ENCODE measurements around the gene ZNF738. TPM values are rescaled to one million over a fixed set of nuclear protein-coding genes. Genes with fewer than 3 reads are reported as not detected.
A peak's percentile ranks its signal among the peaks of the same experiment; 100 is the strongest.

Gene ZNF738
- total RNA-seq, 4 donors from 2014 or later: 3.1 to 8.6 (median 6.2) TPM

GRCh38 chr19:21383980-21384582, 25.3 kb downstream of the ZNF738 start:
- Histone ChIP-seq H3K4me1 (no peaks in the 10 kb centered on the region), H3K9me3 (no peaks in the 10 kb centered on the region), H3K36me3 (no peaks in the 10 kb centered on the region), H3K4me3 (replicated peaks in 1 of 3) (no peak overlapping the region), H3K27ac (no peak overlapping the region), H3K27me3 (no peaks in the 10 kb centered on the region)
- no peak for DNase-seq
- intact Hi-C loops (cut with DNase I): no loop called here
- WGBS, 2 donors: 93 to 95% methylated on average over 4 of the region's 4 CpGs
- TF ChIP-seq CTCF (IDR thresholded peaks at IDR 0.05) (no peak), POLR2A (IDR thresholded peaks at IDR 0.05) (no peak)

GRCh38 chr19:21396121-21396520, 37.3 kb downstream of the ZNF738 start:
- intact Hi-C loops (cut with DNase I): no loop called here
- Histone ChIP-seq H3K36me3 (no peaks in the 10 kb centered on the region), H3K4me1 (peaks cover 30 to 31% of the 10 kb centered on the region in 2 donors), H3K27ac (no peak overlapping the region), H3K4me3 (replicated peaks in 1 of 3) (no peak overlapping the region), H3K27me3 (no peaks in the 10 kb centered on the region), H3K9me3 (no peaks in the 10 kb centered on the region)
- no peak for TF ChIP-seq CTCF (IDR thresholded peaks at IDR 0.05)
- TF ChIP-seq POLR2A (IDR thresholded peaks at IDR 0.05): no peak
- WGBS, 2 donors: 92% methylated on average over 10 of the region's 10 CpGs
- no peak for DNase-seq

GRCh38 chr19:21396893-21397572, 38.2 kb downstream of the ZNF738 start, which contains the start of gene ZNF493:
Gene ZNF493 (plus strand): TSS chr19:21397133. CDS start chr19:21397238, 105 bp downstream.
- intact Hi-C loops (cut with DNase I): no loop called here
- peak within 1 kb of the TSS; percentile 68 to 83 (median 71) for H3K27ac ChIP-seq
- peak within 1 kb of the TSS; percentile 57 to 96 (median 79) for H3K4me3 ChIP-seq (replicated peaks in 1 of 3)
- peaks cover 36 to 37% of the 10 kb centered on the region in 2 donors for H3K4me1 ChIP-seq
- WGBS, 2 donors: 0 to 1% methylated on average over 27 to 30 of the region's 31 CpGs
- TF ChIP-seq CTCF (IDR thresholded peaks at IDR 0.05) (no peak), POLR2A (IDR thresholded peaks at IDR 0.05) (peak; percentile 29 to 95)
- DNase-seq: peak; percentile 98
- H3K36me3 ChIP-seq: no peaks in the 10 kb centered on the region
- no peaks in the 10 kb centered on the region for H3K9me3 ChIP-seq
- H3K27me3 ChIP-seq: no peaks in the 10 kb centered on the region

GRCh38 chr19:21398851-21399250, 40.1 kb downstream of the ZNF738 start:
- H3K36me3 ChIP-seq: no peaks in the 10 kb centered on the region
- no peaks in the 10 kb centered on the region for H3K27me3 ChIP-seq
- H3K27ac ChIP-seq: peak overlapping the region; percentile 14 to 65 (median 50)
- no peaks in the 10 kb centered on the region for H3K9me3 ChIP-seq
- intact Hi-C loops (cut with DNase I): no loop called here
- no peak overlapping the region for H3K4me3 ChIP-seq (replicated peaks in 1 of 3)
- DNase-seq: peak; percentile 62 to 64
- TF ChIP-seq POLR2A (IDR thresholded peaks at IDR 0.05) (peak in 1 of 2 donors; percentile 18), CTCF (IDR thresholded peaks at IDR 0.05) (no peak)
- 66 to 83% methylated on average over 5 of the region's 5 CpGs for WGBS, 2 donors
- peaks cover 36 to 37% of the 10 kb centered on the region in 2 donors for H3K4me1 ChIP-seq
